ENCODE measurements around the gene ICAM1. TPM values are rescaled to one million over a fixed set of nuclear protein-coding genes. Genes with fewer than 3 reads are reported as not detected.

The ICAM1 gene
- total and polyA plus RNA-seq, 10 of the 15 experiments (the other 5 are each of a cell fraction or from before 2014, with no cell fraction given): 7.6 to 115 (median 60.2) TPM

DNA sequence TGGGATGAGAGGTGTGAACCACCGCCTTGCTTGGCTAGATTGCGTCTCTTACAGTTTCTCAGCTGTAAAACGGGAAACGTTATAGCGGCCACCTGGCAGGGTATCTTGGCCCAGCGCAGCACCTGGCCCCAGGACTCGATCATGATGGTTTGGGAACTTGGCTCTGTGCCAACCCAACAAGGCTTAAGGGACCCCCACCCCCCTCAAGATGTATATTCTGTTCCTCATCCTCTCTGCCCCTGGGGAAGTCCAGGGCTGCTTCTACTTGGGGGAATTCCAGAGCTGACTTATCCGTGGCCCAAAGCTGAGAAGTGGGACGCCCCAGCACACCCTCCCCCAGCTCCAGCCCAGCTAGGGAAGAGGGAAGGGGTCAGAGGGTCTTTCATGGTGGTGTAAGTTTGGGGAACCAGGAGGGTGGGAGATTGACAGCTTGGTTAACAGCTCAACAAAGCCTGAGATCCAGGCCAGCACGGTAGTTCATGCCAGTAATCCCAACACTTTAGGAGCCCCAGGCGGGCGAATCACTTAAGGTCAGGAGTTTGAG, 695 bp downstream of the ICAM1 start (continued):
- TF ChIP-seq, protein P1, sequence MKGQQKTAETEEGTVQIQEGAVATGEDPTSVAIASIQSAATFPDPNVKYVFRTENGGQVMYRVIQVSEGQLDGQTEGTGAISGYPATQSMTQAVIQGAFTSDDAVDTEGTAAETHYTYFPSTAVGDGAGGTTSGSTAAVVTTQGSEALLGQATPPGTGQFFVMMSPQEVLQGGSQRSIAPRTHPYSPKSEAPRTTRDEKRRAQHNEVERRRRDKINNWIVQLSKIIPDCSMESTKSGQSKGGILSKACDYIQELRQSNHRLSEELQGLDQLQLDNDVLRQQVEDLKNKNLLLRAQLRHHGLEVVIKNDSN (IDR thresholded peaks at IDR 0.05; ENCODE audit: borderline replicate concordance, extremely low read length, insufficient read depth, low read depth, low read length): no peak
- TF ChIP-seq RELA (IDR thresholded peaks at IDR 0.05; ENCODE audit: borderline replicate concordance, partially characterized antibody): peak; percentile 98
- 0 out of 3 replicates have a peak, but pooled peaks have one; percentile 65 for TF ChIP-seq POU2F2 (IDR thresholded peaks at IDR 0.05; ENCODE audit: borderline replicate concordance, low read depth, low read length)
- no peak; the same call in 1 of the 2 replicates for TF ChIP-seq ZNF207 (IDR thresholded peaks at IDR 0.05; ENCODE audit: borderline replicate concordance)
- no peak for TF ChIP-seq SIX5 (IDR thresholded peaks at IDR 0.05; ENCODE audit: low read depth, low read length, severe bottlenecking)
- no peak for TF ChIP-seq ESRRA (IDR thresholded peaks at IDR 0.05; ENCODE audit: low read length)
- TF ChIP-seq ATF7 (IDR thresholded peaks at IDR 0.05; ENCODE audit: low read depth): no peak; the same call in 1 of the 2 replicates
- peak; percentile 60 for TF ChIP-seq MEF2B (IDR thresholded peaks at IDR 0.05; ENCODE audit: partially characterized antibody, poor library complexity, severe bottlenecking)
- TF ChIP-seq, protein P2, sequence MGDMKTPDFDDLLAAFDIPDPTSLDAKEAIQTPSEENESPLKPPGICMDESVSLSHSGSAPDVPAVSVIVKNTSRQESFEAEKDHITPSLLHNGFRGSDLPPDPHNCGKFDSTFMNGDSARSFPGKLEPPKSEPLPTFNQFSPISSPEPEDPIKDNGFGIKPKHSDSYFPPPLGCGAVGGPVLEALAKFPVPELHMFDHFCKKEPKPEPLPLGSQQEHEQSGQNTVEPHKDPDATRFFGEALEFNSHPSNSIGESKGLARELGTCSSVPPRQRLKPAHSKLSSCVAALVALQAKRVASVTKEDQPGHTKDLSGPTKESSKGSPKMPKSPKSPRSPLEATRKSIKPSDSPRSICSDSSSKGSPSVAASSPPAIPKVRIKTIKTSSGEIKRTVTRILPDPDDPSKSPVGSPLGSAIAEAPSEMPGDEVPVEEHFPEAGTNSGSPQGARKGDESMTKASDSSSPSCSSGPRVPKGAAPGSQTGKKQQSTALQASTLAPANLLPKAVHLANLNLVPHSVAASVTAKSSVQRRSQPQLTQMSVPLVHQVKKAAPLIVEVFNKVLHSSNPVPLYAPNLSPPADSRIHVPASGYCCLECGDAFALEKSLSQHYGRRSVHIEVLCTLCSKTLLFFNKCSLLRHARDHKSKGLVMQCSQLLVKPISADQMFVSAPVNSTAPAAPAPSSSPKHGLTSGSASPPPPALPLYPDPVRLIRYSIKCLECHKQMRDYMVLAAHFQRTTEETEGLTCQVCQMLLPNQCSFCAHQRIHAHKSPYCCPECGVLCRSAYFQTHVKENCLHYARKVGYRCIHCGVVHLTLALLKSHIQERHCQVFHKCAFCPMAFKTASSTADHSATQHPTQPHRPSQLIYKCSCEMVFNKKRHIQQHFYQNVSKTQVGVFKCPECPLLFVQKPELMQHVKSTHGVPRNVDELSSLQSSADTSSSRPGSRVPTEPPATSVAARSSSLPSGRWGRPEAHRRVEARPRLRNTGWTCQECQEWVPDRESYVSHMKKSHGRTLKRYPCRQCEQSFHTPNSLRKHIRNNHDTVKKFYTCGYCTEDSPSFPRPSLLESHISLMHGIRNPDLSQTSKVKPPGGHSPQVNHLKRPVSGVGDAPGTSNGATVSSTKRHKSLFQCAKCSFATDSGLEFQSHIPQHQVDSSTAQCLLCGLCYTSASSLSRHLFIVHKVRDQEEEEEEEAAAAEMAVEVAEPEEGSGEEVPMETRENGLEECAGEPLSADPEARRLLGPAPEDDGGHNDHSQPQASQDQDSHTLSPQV (IDR thresholded peaks at IDR 0.05): no peak
- 0 out of 2 replicates have a peak, but pooled peaks have one; percentile 39 for TF ChIP-seq NKRF (conservative IDR thresholded peaks at IDR 0.05)
- 0 out of 2 replicates have a peak, but pooled peaks have one; percentile 23 for TF ChIP-seq HCFC1 (IDR thresholded peaks at IDR 0.05; ENCODE audit: low read length)
- no peak for TF ChIP-seq SMC3 (IDR thresholded peaks at IDR 0.05; ENCODE audit: borderline replicate concordance, low read length)
- TF ChIP-seq E4F1 (IDR thresholded peaks at IDR 0.05; ENCODE audit: borderline replicate concordance, partially characterized antibody): no peak
- no peak for TF ChIP-seq ZNF384 (IDR thresholded peaks at IDR 0.05; ENCODE audit: borderline replicate concordance, low read depth, low read length)
- TF ChIP-seq NBN (IDR thresholded peaks at IDR 0.05): 0 out of 2 replicates have a peak, but pooled peaks have one; percentile 15
- no peak for TF ChIP-seq STAT3 (IDR thresholded peaks at IDR 0.05; ENCODE audit: low read depth, low read length)
- TF ChIP-seq TBL1XR1 (IDR thresholded peaks at IDR 0.05; ENCODE audit: low read depth, low read length): no peak; the same call in 1 of the 2 replicates
- peak; percentile 78 to 89; a peak in 3 of 4 replicates for TF ChIP-seq IKZF2 (IDR thresholded peaks at IDR 0.05)
- TF ChIP-seq ASH2L (IDR thresholded peaks at IDR 0.05; ENCODE audit: borderline replicate concordance, low read depth): no peak
- TF ChIP-seq SREBF1 (IDR thresholded peaks at IDR 0.05; ENCODE audit: low read length): no peak

Data from GM12878 (cell line).